HG03558 (cell line): ENCODE data around the gene CACNA1C.

Experiments used
- ATAC-seq: cut with Tn5 transposase; IDR thresholded peaks from one replicate; pipeline ENCODE4 v1.9.1; 2021; ENCODE audit warnings: moderate number of reproducible peaks; ENCODE audit not compliant: unreplicated experiment; ENCODE audit errors: extremely low read depth

The CACNA1C gene

GRCh38 chr12:2453761-2454090 lies 400.9 kb downstream of the CACNA1C start:
- ATAC-seq = no peak

GRCh38 chr12:2454601-2455177 lies 401.9 kb downstream of the CACNA1C start:
- ATAC-seq = no peak

GRCh38 chr12:2455410-2455809 lies 402.6 kb downstream of the CACNA1C start:
- no peak for ATAC-seq

GRCh38 chr12:2456122-2456812 lies 403.5 kb downstream of the CACNA1C start:
- no peak for ATAC-seq

GRCh38 chr12:2456813-2457186 lies 404.0 kb downstream of the CACNA1C start:
- ATAC-seq = no peak

- no peak for ATAC-seq
Measured at GRCh38 chr12:2457215-2457932, 404.6 kb downstream of the CACNA1C start.

GRCh38 chr12:2457933-2458414 lies 405.2 kb downstream of the CACNA1C start:
- no peak for ATAC-seq

GRCh38 chr12:2460051-2460670 lies 407.4 kb downstream of the CACNA1C start:
- no peak for ATAC-seq

GRCh38 chr12:2461046-2461445 lies 408.3 kb downstream of the CACNA1C start:
- no peak for ATAC-seq

- ATAC-seq = no peak
Measured at GRCh38 chr12:2461645-2462044, 408.9 kb downstream of the CACNA1C start.

GRCh38 chr12:2462087-2462486 lies 409.3 kb downstream of the CACNA1C start:
- no peak for ATAC-seq

- no peak for ATAC-seq
Measured at GRCh38 chr12:2463719-2464118, 410.9 kb downstream of the CACNA1C start.

GRCh38 chr12:2465681-2466080 lies 412.9 kb downstream of the CACNA1C start:
- no peak for ATAC-seq

- no peak for ATAC-seq
Measured at GRCh38 chr12:2466211-2466610, 413.4 kb downstream of the CACNA1C start.

GRCh38 chr12:2467447-2468195 lies 414.8 kb downstream of the CACNA1C start:
- no peak for ATAC-seq

GRCh38 chr12:2475984-2476383 lies 423.2 kb downstream of the CACNA1C start:
- no peak for ATAC-seq

- ATAC-seq = no peak
Measured at GRCh38 chr12:2477009-2477766, 424.4 kb downstream of the CACNA1C start.

- ATAC-seq = no peak
Measured at GRCh38 chr12:2479851-2480535, 427.2 kb downstream of the CACNA1C start.

- ATAC-seq = no peak
Measured at GRCh38 chr12:2481346-2481745, 428.6 kb downstream of the CACNA1C start.
